ENCODE results near the gene ATP11A.

ATP11A gene

DNA sequence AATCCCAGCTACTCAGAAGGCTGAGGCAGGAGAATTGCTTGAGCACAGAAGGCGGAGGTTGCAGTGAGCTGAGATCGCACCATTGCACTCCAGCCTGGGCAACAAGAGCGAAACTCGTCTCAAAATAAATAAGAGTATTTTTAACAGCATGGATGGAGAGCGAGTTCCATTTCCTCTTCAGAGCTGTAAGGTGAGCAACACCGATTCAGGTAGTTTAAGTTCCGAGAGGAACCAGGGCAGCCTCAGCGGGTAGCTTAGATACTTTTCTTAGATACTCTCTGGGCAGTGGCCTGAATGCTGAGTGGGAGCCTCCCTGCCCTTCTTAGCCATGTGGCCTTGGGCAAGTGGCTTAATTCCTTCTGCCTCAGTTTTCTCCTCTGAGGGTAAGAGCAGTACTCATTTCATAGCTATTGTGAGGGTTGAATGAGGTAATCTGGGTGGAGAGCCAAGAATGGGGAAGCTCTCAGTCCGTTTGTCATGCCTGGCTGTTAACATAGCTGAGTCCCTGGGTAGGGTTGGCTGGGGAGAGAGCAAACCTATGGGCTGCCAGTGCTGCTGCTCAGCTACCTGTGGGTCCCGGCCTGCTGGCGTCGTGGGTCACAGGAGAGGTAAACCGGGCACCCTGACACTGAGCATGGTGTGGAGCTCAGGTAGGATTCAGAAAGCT, 4.1 kb downstream of the ATP11A start:
- H3K4me1 ChIP-seq (ENCODE audit: insufficient read depth, low read length) = peaks cover 30% of the 10 kb centered on the region
- DNase-seq (no peak), ATAC-seq (ENCODE audit: insufficient read depth, low read depth) (no peak)
- H3K4me3 ChIP-seq (ENCODE audit: low read depth in 1 of 2, low read length in 2 of 2) = no peak overlapping the region
- H3K27ac ChIP-seq (ENCODE audit: low read length) = no peak overlapping the region
- H3K9me3 ChIP-seq (ENCODE audit: insufficient read depth, low read length, severe bottlenecking) = no peaks in the 10 kb centered on the region
- H3K36me3 ChIP-seq (ENCODE audit: insufficient read depth, low read length) = peaks cover 10% of the 10 kb centered on the region; the same call in 1 of the 2 replicates
- H3K9ac ChIP-seq (ENCODE audit: low read depth, low read length) = no peak overlapping the region
- peaks cover 62% of the 10 kb centered on the region for H4K20me1 ChIP-seq (ENCODE audit: insufficient read depth, low read length)
- no peak for TF ChIP-seq EZH2 (IDR thresholded peaks at IDR 0.05; ENCODE audit: borderline replicate concordance, low read depth, low read length, severe bottlenecking)
- TF ChIP-seq, protein P1, sequence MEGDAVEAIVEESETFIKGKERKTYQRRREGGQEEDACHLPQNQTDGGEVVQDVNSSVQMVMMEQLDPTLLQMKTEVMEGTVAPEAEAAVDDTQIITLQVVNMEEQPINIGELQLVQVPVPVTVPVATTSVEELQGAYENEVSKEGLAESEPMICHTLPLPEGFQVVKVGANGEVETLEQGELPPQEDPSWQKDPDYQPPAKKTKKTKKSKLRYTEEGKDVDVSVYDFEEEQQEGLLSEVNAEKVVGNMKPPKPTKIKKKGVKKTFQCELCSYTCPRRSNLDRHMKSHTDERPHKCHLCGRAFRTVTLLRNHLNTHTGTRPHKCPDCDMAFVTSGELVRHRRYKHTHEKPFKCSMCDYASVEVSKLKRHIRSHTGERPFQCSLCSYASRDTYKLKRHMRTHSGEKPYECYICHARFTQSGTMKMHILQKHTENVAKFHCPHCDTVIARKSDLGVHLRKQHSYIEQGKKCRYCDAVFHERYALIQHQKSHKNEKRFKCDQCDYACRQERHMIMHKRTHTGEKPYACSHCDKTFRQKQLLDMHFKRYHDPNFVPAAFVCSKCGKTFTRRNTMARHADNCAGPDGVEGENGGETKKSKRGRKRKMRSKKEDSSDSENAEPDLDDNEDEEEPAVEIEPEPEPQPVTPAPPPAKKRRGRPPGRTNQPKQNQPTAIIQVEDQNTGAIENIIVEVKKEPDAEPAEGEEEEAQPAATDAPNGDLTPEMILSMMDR (IDR thresholded peaks at IDR 0.05; ENCODE audit: borderline replicate concordance, extremely low read depth, low read length, poor library complexity, severe bottlenecking) = no peak
- H3K27me3 ChIP-seq (ENCODE audit: insufficient read depth, low read length, poor library complexity) = no peaks in the 10 kb centered on the region
- peaks cover 91% of the 10 kb centered on the region for H3K79me2 ChIP-seq (ENCODE audit: insufficient read depth, low read length)
- no peak overlapping the region for H3K4me2 ChIP-seq (ENCODE audit: insufficient read depth, low read length)
- no peak overlapping the region for H2AFZ ChIP-seq (ENCODE audit: low read depth, low read length)

DNA sequence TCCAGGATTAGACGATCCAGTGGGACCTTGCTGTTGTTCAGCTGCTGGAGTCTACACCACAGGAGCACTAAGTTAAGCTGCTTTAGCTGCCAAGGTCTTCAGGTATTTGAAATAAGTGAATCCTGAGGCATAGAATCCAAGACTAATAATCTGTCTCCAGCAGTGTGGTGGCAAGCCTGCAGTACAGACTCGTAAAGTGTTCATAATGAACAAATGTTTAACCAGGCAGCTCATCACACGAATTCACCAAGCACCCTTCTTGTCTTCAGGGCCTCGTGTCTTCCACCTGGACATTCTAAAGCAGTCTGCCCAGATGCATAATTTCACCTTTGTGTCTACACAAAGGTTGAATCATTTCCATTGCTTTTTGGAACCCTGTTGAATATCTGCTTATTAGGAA, 5.3 kb downstream of the ATP11A start:
- H3K9ac ChIP-seq (ENCODE audit: low read depth, low read length) = no peak overlapping the region
- no peak overlapping the region for H2AFZ ChIP-seq (ENCODE audit: low read depth, low read length)
- peaks cover 95% of the 10 kb centered on the region for H3K79me2 ChIP-seq (ENCODE audit: insufficient read depth, low read length)
- H3K4me2 ChIP-seq (ENCODE audit: insufficient read depth, low read length) = no peak overlapping the region
- H3K27me3 ChIP-seq (ENCODE audit: insufficient read depth, low read length, poor library complexity) = no peaks in the 10 kb centered on the region
- TF ChIP-seq, protein P1 (IDR thresholded peaks at IDR 0.05; ENCODE audit: borderline replicate concordance, extremely low read depth, low read length, poor library complexity, severe bottlenecking) = no peak
- no peak for TF ChIP-seq EZH2 (IDR thresholded peaks at IDR 0.05; ENCODE audit: borderline replicate concordance, low read depth, low read length, severe bottlenecking)
- ATAC-seq (ENCODE audit: insufficient read depth, low read depth) (no peak), DNase-seq (no peak)
- peaks cover 25% of the 10 kb centered on the region for H3K4me1 ChIP-seq (ENCODE audit: insufficient read depth, low read length)
- H3K36me3 ChIP-seq (ENCODE audit: insufficient read depth, low read length) = peaks cover 10% of the 10 kb centered on the region
- no peak overlapping the region for H3K27ac ChIP-seq (ENCODE audit: low read length)
- no peaks in the 10 kb centered on the region for H3K9me3 ChIP-seq (ENCODE audit: insufficient read depth, low read length, severe bottlenecking)
- peaks cover 72% of the 10 kb centered on the region for H4K20me1 ChIP-seq (ENCODE audit: insufficient read depth, low read length)
- no peak overlapping the region for H3K4me3 ChIP-seq (ENCODE audit: low read depth in 1 of 2, low read length in 2 of 2)

DNA sequence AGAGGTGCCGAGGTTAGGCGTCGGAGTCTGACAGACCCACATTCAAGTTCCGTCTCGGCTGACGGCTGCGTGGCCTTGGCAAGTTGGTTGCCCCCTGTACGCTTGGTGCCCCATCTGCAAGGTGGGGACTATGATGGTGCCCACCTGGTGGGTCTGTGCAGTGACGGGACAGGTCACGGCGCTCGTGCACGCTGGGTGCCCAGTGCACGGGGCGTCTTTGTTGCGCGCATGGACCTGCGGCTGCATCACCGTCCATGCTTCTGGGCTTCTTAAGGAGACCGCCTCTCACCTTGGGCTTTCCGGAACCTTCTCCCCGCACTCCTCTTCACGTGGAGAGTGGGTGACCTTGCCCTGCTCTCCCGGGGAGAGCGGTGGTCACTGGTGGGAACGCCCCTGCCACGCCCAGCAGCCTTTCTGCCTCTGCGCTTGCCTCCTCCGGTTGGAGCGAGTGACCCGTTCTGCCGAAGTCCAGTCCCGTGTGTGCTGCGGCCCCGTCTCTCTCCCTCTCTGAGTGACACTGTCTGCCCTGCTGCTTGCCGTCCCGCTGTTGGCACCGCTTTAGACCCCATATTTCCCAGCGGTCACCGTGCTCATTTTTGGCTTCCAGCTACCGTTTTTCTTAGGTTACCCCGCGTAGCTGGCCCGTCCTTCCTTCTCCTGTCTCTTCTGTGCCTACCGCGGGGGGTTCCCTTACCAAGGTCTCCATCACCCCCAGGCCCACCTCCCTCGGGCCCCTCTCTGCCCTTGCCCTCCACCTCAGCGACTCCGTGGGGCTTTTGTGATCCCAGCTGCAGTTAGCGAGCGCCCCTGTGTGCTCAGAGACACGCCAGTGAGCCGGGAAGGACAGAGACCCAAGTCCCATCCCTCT, 6.4 kb downstream of the ATP11A start:
- Histone ChIP-seq H3K79me2 (ENCODE audit: insufficient read depth, low read length) (peaks cover 95% of the 10 kb centered on the region), H3K27ac (ENCODE audit: low read length) (no peak overlapping the region), H4K20me1 (ENCODE audit: insufficient read depth, low read length) (peaks cover 79% of the 10 kb centered on the region), H3K4me3 (ENCODE audit: low read depth in 1 of 2, low read length in 2 of 2) (no peak overlapping the region), H3K4me1 (ENCODE audit: insufficient read depth, low read length) (peaks cover 22% of the 10 kb centered on the region), H3K36me3 (ENCODE audit: insufficient read depth, low read length) (peaks cover 18% of the 10 kb centered on the region), H3K27me3 (ENCODE audit: insufficient read depth, low read length, poor library complexity) (no peaks in the 10 kb centered on the region), H2AFZ (ENCODE audit: low read depth, low read length) (no peak overlapping the region), H3K4me2 (ENCODE audit: insufficient read depth, low read length) (no peak overlapping the region), H3K9me3 (ENCODE audit: insufficient read depth, low read length, severe bottlenecking) (no peaks in the 10 kb centered on the region), H3K9ac (ENCODE audit: low read depth, low read length) (no peak overlapping the region)
- ATAC-seq (ENCODE audit: insufficient read depth, low read depth) = no peak
- TF ChIP-seq, protein P1 (IDR thresholded peaks at IDR 0.05; ENCODE audit: borderline replicate concordance, extremely low read depth, low read length, poor library complexity, severe bottlenecking) = no peak
- no peak for TF ChIP-seq EZH2 (IDR thresholded peaks at IDR 0.05; ENCODE audit: borderline replicate concordance, low read depth, low read length, severe bottlenecking)
- no peak for DNase-seq

All from DND-41 (cell line).